Measurements from ENCODE around the gene HOXA11. TPM values are rescaled to one million over a fixed set of nuclear protein-coding genes. Genes with fewer than 3 reads are reported as not detected.

The HOXA11 gene
- total RNA-seq, 1 donor from 2014 or later = 1.2 TPM

DNA sequence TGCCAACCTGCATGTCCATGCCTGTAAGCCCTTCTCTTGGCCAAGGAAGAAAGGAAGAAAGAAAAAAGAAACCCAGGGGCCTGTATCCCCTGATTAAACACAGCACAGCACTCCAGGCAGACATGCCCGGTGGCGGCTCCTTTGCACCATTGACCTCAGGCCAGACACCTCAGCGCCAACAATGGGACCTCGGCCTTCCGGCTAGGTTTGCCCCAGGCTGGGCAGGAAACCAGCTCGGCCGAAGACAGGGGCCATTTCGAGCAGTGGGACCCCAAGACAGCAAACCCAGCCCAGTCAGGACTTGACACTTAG lies 13.8 kb downstream of the HOXA11 start:
- no peak for DNase-seq (ENCODE audit: extremely low spot score, unreplicated experiment)
- Mint-ChIP-seq H3K9me3 (no peaks in the 10 kb centered on the region), H3K4me1 (ENCODE audit: unreplicated experiment) (peaks cover 15% of the 10 kb centered on the region), H3K4me3 (peak overlapping the region; percentile 84), H3K36me3 (no peaks in the 10 kb centered on the region), H3K27me3 (peaks cover 85% of the 10 kb centered on the region), H3K27ac (no peak overlapping the region)
- TF ChIP-seq, protein P1, sequence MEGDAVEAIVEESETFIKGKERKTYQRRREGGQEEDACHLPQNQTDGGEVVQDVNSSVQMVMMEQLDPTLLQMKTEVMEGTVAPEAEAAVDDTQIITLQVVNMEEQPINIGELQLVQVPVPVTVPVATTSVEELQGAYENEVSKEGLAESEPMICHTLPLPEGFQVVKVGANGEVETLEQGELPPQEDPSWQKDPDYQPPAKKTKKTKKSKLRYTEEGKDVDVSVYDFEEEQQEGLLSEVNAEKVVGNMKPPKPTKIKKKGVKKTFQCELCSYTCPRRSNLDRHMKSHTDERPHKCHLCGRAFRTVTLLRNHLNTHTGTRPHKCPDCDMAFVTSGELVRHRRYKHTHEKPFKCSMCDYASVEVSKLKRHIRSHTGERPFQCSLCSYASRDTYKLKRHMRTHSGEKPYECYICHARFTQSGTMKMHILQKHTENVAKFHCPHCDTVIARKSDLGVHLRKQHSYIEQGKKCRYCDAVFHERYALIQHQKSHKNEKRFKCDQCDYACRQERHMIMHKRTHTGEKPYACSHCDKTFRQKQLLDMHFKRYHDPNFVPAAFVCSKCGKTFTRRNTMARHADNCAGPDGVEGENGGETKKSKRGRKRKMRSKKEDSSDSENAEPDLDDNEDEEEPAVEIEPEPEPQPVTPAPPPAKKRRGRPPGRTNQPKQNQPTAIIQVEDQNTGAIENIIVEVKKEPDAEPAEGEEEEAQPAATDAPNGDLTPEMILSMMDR (conservative IDR thresholded peaks at IDR 0.05) = no peak

GRCh38 chr7:27170426-27171324 lies 14.4 kb downstream of the HOXA11 start:
- no peaks in the 10 kb centered on the region for H3K36me3 Mint-ChIP-seq
- TF ChIP-seq, protein P1 (conservative IDR thresholded peaks at IDR 0.05) = no peak

DNA sequence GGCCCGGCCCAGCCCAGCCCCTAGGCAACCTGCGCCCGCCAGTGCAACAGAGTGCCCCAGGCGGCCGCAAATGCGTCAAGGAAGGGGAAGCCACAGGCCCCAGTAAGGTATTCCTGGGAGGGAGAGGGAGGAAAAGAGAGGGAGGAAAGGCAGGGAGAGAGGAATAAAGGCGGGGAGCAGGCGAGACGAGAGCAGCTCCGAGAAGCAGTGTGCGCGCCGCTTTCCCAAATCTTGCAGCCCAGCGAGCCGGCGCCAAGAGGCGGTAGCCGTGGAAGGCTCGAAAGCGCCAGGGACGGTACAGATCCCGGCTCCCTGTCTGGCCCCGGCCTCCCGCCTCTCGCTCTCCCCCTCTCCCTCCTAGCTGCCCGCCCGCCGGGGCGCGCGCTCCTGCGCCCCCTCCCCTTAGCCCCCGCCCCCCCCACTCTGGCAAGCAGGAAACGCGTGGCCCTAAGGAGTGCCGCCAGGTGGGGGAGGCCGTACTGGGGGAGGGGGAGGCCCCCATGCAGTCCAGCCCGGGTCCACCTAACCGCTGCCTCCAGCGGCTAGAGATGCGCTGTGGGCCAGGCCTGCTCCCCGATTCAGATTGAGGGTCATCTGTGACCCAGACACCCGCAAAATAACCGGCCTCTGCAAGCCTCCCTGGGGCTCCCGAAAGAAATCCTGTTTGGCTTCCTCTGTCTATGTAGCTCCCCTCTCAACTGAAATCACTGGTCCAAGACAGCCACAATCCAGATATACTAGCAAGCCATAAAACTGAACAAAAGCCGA lies 15.2 kb downstream of the HOXA11 start:
- H3K27me3 Mint-ChIP-seq = peaks cover 81% of the 10 kb centered on the region
- H3K4me1 Mint-ChIP-seq (ENCODE audit: unreplicated experiment) = peaks cover 19% of the 10 kb centered on the region
- TF ChIP-seq, protein P1 (conservative IDR thresholded peaks at IDR 0.05) = no peak
- no peaks in the 10 kb centered on the region for H3K36me3 Mint-ChIP-seq
- no peak overlapping the region for H3K27ac Mint-ChIP-seq
- no peak for DNase-seq (ENCODE audit: extremely low spot score, unreplicated experiment)
- no peaks in the 10 kb centered on the region for H3K9me3 Mint-ChIP-seq
- H3K4me3 Mint-ChIP-seq = peak overlapping the region; percentile 77

More at GRCh38 chr7:27170426-27171324, 14.4 kb downstream of the HOXA11 start:
- no peak for DNase-seq (ENCODE audit: extremely low spot score, unreplicated experiment)
- Mint-ChIP-seq H3K27ac (no peak overlapping the region), H3K4me3 (peak overlapping the region; percentile 38), H3K27me3 (peaks cover 84% of the 10 kb centered on the region), H3K4me1 (ENCODE audit: unreplicated experiment) (peaks cover 17% of the 10 kb centered on the region), H3K9me3 (no peaks in the 10 kb centered on the region)

GRCh38 chr7:27168265-27168947 lies 16.6 kb downstream of the HOXA11 start:
- DNase-seq (ENCODE audit: extremely low spot score, unreplicated experiment) = no peak
- peak overlapping the region; percentile 69 for H3K4me3 Mint-ChIP-seq
- H3K27me3 Mint-ChIP-seq = peaks cover 87% of the 10 kb centered on the region
- TF ChIP-seq, protein P1 (conservative IDR thresholded peaks at IDR 0.05) = no peak
- peak overlapping the region; percentile 32 for H3K27ac Mint-ChIP-seq
- peaks cover 25% of the 10 kb centered on the region for H3K4me1 Mint-ChIP-seq (ENCODE audit: unreplicated experiment)
- no peaks in the 10 kb centered on the region for H3K9me3 Mint-ChIP-seq
- no peaks in the 10 kb centered on the region for H3K36me3 Mint-ChIP-seq

GRCh38 chr7:27167916-27168264 lies 17.1 kb downstream of the HOXA11 start:
- TF ChIP-seq, protein P1 (conservative IDR thresholded peaks at IDR 0.05) = no peak
- Mint-ChIP-seq H3K27me3 (peaks cover 89% of the 10 kb centered on the region), H3K36me3 (no peaks in the 10 kb centered on the region), H3K27ac (peak overlapping the region; percentile 32), H3K9me3 (no peaks in the 10 kb centered on the region), H3K4me1 (ENCODE audit: unreplicated experiment) (peaks cover 25% of the 10 kb centered on the region), H3K4me3 (peak overlapping the region; percentile 69)
- DNase-seq (ENCODE audit: extremely low spot score, unreplicated experiment) = no peak

Measured in type B pancreatic cell (in vitro differentiated cells).